K562 (cell line): ENCODE data around the gene DCTN1. TPM values are rescaled to one million over a fixed set of nuclear protein-coding genes. Genes with fewer than 3 reads are reported as not detected.
A peak's percentile ranks its signal among the peaks of the same experiment; 100 is the strongest.

Experiments used
- BRF1 ChIP-seq: IDR thresholded peaks from 3 replicates; pipeline ENCODE4 v1.6.1; 2011; ENCODE audit warnings: borderline replicate concordance, mild to moderate bottlenecking; ENCODE audit not compliant: insufficient read length; ENCODE audit errors: extremely low read depth
- CAMTA2 ChIP-seq: fragments of 250-450 bp; sonication (Bioruptor Pico); conservative IDR thresholded peaks from 2 replicates; pipeline ENCODE4 v1.5.1; 2022
- CHD4 ChIP-seq: fragments of 200-600 bp; sonication (generic); IDR thresholded peaks from 3 replicates; pipeline ENCODE4 v1.6.1; 2012; ENCODE audit warnings: low read depth, mild to moderate bottlenecking, mixed read lengths, low read length, inconsistent platforms; ENCODE audit not compliant: insufficient read depth, insufficient replicate concordance, poor library complexity, severe bottlenecking
- EHMT2 ChIP-seq: fragments of 450-650 bp; IDR thresholded peaks from 2 replicates; pipeline ENCODE4 v1.6.1; 2018; ENCODE audit warnings: antibody characterized with exemption
- ETV1 ChIP-seq: fragments of 450-650 bp; conservative IDR thresholded peaks from 2 replicates; pipeline ENCODE4 v1.6.1; 2016; ENCODE audit warnings: missing genetic modification characterization, control low read depth, low read depth, missing compliant biosample characterization
- FUS ChIP-seq: fragments of 200-400 bp; formaldehyde crosslinking; optimal IDR thresholded peaks from 2 replicates; pipeline ENCODE3; 2017; ENCODE audit warnings: low read depth, low read length
- GATAD2A ChIP-seq: fragments of 450-650 bp; IDR thresholded peaks from 2 replicates; pipeline ENCODE4 v1.6.1; 2017
- HDAC1 ChIP-seq, 2 experiments: fragments of 450-650 bp; IDR thresholded peaks; 2 replicates each; pipeline ENCODE4 v1.6.1; 2016 to 2017; ENCODE audit warnings: inconsistent platforms in 1 of 2, mild to moderate bottlenecking in 1 of 2, moderate library complexity in 1 of 2
- POLR2B ChIP-seq: fragments of 450-650 bp; IDR thresholded peaks from 2 replicates; pipeline ENCODE4 v1.6.1; 2018; ENCODE audit warnings: low read depth; ENCODE audit not compliant: partially characterized antibody
- POLR2H ChIP-seq: IDR thresholded peaks from 2 replicates; pipeline ENCODE4 v1.6.1; 2016; ENCODE audit warnings: missing genetic modification characterization, low read depth, mild to moderate bottlenecking, control low read depth, missing compliant biosample characterization, moderate library complexity
- RNF2 ChIP-seq: sonication (generic); IDR thresholded peaks from 2 replicates; pipeline ENCODE4 v1.6.1; 2016
- TCF7L2 ChIP-seq: fragments of 150-350 bp; IDR thresholded peaks from 2 replicates; pipeline ENCODE4 v1.6.1; 2016; ENCODE audit warnings: low read depth, mild to moderate bottlenecking, low read length, moderate library complexity
- ZKSCAN8 ChIP-seq: fragments of 200-800 bp; sonication (Bioruptor generic); IDR thresholded peaks from 2 replicates; pipeline ENCODE4 v1.6.1; 2016; ENCODE audit warnings: missing genetic modification characterization, missing compliant biosample characterization
- ZNF444 ChIP-seq: fragments of 250-450 bp; sonication (Bioruptor Pico); IDR thresholded peaks from 2 replicates; pipeline ENCODE4 v1.4.0; 2020; ENCODE audit warnings: mild to moderate bottlenecking, moderate library complexity
- polyA plus RNA-seq, 8 experiments: library from polyadenylated mRNA; depleted of rRNA in 4 of 8; stranded (reverse) in 5 of 8; unstranded in 3 of 8; fragments of >200 nt; fragmentation: Nextera tagmentation in 2 of 8; fragmentation: Illumina TruSeq in 1 of 8; extraction: Ambion mirVana in 2 of 8; extraction: Trizol in 1 of 8; gene quantifications; 2 replicates each; pipeline versions ENCODE4 v1.2.1 to v1.2.3, GENCODE V29; 2011 to 2014; ENCODE audit warnings: inconsistent platforms in 1 of 8, missing spikeins in 1 of 8
- total RNA-seq, 7 experiments: library from RNA; depleted of rRNA in 6 of 7; stranded (reverse); fragments of >200 nt in 6 of 7; fragmentation: Illumina TruSeq in 2 of 7; extraction: Trizol in 2 of 7; gene quantifications; 2 replicates each; pipeline versions ENCODE4 v1.2.1 to v1.2.3, GENCODE V29; 2011 to 2021; ENCODE audit warnings: low replicate concordance in 1 of 7
- TF ChIP-seq, protein P1 (sequence below): sonication (generic); formaldehyde crosslinking; IDR thresholded peaks from 2 replicates; pipeline ENCODE4 v1.8.0; 2022; ENCODE audit warnings: missing genetic modification reagents, mild to moderate bottlenecking, borderline replicate concordance
- TF ChIP-seq, protein P2 (sequence below): sonication (generic); formaldehyde crosslinking; IDR thresholded peaks from 2 replicates; pipeline ENCODE4 v1.8.1; 2022; ENCODE audit warnings: missing genetic modification reagents
- TF ChIP-seq, protein P3 (sequence below): fragments of 250-450 bp; sonication (Bioruptor Pico); IDR thresholded peaks from 2 replicates; pipeline ENCODE4 v1.8.0; 2021; ENCODE audit warnings: borderline replicate concordance, mild to moderate bottlenecking, moderate library complexity; ENCODE audit not compliant: poor library complexity, severe bottlenecking
- TF ChIP-seq, protein P4 (sequence below): fragments of 450-650 bp; IDR thresholded peaks from 2 replicates; pipeline ENCODE4 v1.7.0; 2016; ENCODE audit warnings: borderline replicate concordance
- TF ChIP-seq, protein P5 (sequence below), 2 experiments: fragments of 200-800 bp in 1 of 2; sonication (Bioruptor generic) in 1 of 2; sonication (generic) in 1 of 2; formaldehyde crosslinking in 1 of 2; IDR thresholded peaks in 1 of 2; conservative IDR thresholded peaks in 1 of 2; 2 replicates each; pipeline versions ENCODE4 v1.5.0 to v1.6.1; 2016 to 2020; ENCODE audit warnings: missing compliant biosample characterization in 1 of 2, missing genetic modification characterization in 1 of 2, missing genetic modification reagents in 1 of 2
- TF ChIP-seq, protein P6 (sequence below): fragments of 450-650 bp; conservative IDR thresholded peaks from 2 replicates; pipeline ENCODE4 v1.6.1; 2016; ENCODE audit warnings: missing genetic modification characterization, low read depth, mild to moderate bottlenecking, control low read depth, missing compliant biosample characterization

Gene DCTN1
- total and polyA plus RNA-seq, 9 of the 15 experiments (the other 6 are each of a cell fraction or from before 2014, with no cell fraction given): 23.9 to 71.7 (median 45.0) TPM

DNA sequence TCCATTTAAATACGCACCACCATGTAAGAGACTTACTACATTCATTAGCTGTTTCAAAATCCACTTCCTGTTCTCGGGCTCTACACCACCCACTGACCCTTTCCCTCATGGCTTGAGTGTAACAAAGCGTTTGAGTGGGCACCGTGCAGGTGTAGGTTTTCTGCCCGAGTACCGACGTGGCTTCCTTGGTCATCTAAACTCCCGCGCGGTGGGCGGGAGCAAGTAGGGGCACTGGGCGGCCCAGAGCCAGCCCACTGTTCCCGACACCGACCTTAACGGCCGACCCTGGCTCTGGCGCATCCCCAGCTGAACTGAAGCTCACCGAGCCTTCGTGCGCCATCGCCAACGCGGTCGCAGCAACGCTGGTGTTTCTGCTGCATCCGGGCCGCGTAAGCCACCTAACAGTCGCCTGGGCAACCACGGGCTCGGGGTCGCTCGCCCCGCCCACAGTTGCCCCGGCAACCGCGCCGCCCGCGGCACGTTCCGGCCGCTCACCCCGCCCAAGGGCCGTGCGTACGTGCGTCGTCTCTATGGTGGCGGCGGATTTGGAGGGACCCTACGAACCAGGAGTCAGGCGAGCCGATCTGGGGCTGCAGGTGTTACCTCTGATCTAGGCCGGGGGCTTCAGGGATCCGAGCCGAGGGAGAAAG lies 41.2 kb upstream of the DCTN1 start, which contains the start of the genes C2orf81 and WDR54 (continued):
- TF ChIP-seq, protein P1, sequence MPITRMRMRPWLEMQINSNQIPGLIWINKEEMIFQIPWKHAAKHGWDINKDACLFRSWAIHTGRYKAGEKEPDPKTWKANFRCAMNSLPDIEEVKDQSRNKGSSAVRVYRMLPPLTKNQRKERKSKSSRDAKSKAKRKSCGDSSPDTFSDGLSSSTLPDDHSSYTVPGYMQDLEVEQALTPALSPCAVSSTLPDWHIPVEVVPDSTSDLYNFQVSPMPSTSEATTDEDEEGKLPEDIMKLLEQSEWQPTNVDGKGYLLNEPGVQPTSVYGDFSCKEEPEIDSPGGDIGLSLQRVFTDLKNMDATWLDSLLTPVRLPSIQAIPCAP (CRISPR knock-in tag): no peak
- TF ChIP-seq FUS: no peak
- no peak for TF ChIP-seq ZNF444 (CRISPR knock-in tag)
- TF ChIP-seq RNF2: no peak
- no peak for TF ChIP-seq BRF1
- no peak for TF ChIP-seq ZKSCAN8 (CRISPR knock-in tag)
- TF ChIP-seq EHMT2: no peak
- TF ChIP-seq, protein P2, sequence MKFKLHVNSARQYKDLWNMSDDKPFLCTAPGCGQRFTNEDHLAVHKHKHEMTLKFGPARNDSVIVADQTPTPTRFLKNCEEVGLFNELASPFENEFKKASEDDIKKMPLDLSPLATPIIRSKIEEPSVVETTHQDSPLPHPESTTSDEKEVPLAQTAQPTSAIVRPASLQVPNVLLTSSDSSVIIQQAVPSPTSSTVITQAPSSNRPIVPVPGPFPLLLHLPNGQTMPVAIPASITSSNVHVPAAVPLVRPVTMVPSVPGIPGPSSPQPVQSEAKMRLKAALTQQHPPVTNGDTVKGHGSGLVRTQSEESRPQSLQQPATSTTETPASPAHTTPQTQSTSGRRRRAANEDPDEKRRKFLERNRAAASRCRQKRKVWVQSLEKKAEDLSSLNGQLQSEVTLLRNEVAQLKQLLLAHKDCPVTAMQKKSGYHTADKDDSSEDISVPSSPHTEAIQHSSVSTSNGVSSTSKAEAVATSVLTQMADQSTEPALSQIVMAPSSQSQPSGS (CRISPR knock-in tag): no peak
- TF ChIP-seq HDAC1 (IDR thresholded peaks at IDR 0.05): no peak; a peak in 1 of 4 replicates
- TF ChIP-seq CHD4: no peak
- TF ChIP-seq, protein P3, sequence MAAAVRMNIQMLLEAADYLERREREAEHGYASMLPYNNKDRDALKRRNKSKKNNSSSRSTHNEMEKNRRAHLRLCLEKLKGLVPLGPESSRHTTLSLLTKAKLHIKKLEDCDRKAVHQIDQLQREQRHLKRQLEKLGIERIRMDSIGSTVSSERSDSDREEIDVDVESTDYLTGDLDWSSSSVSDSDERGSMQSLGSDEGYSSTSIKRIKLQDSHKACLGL (CRISPR knock-in tag): no peak
- TF ChIP-seq, protein P4, sequence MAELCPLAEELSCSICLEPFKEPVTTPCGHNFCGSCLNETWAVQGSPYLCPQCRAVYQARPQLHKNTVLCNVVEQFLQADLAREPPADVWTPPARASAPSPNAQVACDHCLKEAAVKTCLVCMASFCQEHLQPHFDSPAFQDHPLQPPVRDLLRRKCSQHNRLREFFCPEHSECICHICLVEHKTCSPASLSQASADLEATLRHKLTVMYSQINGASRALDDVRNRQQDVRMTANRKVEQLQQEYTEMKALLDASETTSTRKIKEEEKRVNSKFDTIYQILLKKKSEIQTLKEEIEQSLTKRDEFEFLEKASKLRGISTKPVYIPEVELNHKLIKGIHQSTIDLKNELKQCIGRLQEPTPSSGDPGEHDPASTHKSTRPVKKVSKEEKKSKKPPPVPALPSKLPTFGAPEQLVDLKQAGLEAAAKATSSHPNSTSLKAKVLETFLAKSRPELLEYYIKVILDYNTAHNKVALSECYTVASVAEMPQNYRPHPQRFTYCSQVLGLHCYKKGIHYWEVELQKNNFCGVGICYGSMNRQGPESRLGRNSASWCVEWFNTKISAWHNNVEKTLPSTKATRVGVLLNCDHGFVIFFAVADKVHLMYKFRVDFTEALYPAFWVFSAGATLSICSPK: no peak
- no peak for TF ChIP-seq CAMTA2 (CRISPR knock-in tag)
- TF ChIP-seq TCF7L2: no peak
- no peak for TF ChIP-seq POLR2H (tag)
- TF ChIP-seq, protein P5, sequence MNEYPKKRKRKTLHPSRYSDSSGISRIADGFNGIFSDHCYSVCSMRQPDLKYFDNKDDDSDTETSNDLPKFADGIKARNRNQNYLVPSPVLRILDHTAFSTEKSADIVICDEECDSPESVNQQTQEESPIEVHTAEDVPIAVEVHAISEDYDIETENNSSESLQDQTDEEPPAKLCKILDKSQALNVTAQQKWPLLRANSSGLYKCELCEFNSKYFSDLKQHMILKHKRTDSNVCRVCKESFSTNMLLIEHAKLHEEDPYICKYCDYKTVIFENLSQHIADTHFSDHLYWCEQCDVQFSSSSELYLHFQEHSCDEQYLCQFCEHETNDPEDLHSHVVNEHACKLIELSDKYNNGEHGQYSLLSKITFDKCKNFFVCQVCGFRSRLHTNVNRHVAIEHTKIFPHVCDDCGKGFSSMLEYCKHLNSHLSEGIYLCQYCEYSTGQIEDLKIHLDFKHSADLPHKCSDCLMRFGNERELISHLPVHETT (CRISPR knock-in tag; conservative IDR thresholded peaks at IDR 0.05 in 1 of 2, IDR thresholded peaks at IDR 0.05 in 1 of 2): no peak
- TF ChIP-seq POLR2B: no peak
- peak; percentile 33; the same call in 1 of the 2 replicates for TF ChIP-seq ETV1 (tag)
- TF ChIP-seq GATAD2A: no peak
- TF ChIP-seq, protein P6, sequence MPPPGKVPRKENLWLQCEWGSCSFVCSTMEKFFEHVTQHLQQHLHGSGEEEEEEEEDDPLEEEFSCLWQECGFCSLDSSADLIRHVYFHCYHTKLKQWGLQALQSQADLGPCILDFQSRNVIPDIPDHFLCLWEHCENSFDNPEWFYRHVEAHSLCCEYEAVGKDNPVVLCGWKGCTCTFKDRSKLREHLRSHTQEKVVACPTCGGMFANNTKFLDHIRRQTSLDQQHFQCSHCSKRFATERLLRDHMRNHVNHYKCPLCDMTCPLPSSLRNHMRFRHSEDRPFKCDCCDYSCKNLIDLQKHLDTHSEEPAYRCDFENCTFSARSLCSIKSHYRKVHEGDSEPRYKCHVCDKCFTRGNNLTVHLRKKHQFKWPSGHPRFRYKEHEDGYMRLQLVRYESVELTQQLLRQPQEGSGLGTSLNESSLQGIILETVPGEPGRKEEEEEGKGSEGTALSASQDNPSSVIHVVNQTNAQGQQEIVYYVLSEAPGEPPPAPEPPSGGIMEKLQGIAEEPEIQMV (tag): no peak
